HL-60 (cell line): Measurements from ENCODE around the gene GDPD4.

Experiments
- POLR2AphosphoS5 ChIP-seq: IDR thresholded peaks from 2 replicates; pipeline ENCODE4 v1.6.1; 2012; ENCODE audit warnings: low read depth
- TF ChIP-seq, protein P1 (sequence below): IDR thresholded peaks from one replicate; pipeline ENCODE4 v1.5.1; 2011; ENCODE audit warnings: low read length, control low read depth, inconsistent platforms; ENCODE audit not compliant: insufficient read depth

DNA sequence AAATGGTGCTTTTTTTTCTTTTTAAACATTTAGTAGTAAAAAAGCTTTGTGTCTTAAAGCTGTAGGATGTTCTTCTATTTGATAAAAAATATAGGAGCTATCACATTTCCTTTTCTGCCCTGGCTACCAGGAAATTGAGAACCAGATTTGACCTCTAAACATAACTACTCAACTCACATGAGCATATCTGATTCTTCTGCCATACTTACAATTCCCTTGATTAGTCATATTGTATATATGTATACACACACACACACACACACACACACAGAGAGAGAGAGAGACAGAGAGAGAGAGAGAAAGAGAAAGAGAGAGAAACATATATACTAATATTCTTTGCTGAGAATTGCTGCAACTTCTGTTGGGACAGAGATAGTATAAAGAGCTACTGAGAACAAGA, 23.0 kb upstream of the GDPD4 start:
- TF ChIP-seq, protein P1, sequence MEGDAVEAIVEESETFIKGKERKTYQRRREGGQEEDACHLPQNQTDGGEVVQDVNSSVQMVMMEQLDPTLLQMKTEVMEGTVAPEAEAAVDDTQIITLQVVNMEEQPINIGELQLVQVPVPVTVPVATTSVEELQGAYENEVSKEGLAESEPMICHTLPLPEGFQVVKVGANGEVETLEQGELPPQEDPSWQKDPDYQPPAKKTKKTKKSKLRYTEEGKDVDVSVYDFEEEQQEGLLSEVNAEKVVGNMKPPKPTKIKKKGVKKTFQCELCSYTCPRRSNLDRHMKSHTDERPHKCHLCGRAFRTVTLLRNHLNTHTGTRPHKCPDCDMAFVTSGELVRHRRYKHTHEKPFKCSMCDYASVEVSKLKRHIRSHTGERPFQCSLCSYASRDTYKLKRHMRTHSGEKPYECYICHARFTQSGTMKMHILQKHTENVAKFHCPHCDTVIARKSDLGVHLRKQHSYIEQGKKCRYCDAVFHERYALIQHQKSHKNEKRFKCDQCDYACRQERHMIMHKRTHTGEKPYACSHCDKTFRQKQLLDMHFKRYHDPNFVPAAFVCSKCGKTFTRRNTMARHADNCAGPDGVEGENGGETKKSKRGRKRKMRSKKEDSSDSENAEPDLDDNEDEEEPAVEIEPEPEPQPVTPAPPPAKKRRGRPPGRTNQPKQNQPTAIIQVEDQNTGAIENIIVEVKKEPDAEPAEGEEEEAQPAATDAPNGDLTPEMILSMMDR = no peak
- no peak for TF ChIP-seq POLR2AphosphoS5
